ENCODE data around the gene GRIN2A.

- TF ChIP-seq CTCF (IDR thresholded peaks at IDR 0.05) (no peak), POLR2AphosphoS5 (IDR thresholded peaks at IDR 0.05) (no peak), EP300 (IDR thresholded peaks at IDR 0.05) (no peak), POLR2A (IDR thresholded peaks at IDR 0.05) (no peak)
Observed at GRCh38 chr16:10150906-10151305, 31.3 kb downstream of the GRIN2A start.

Data from gastroesophageal sphincter (tissue), 3 donors.